ENCODE results near the gene MLLT6. TPM values are rescaled to one million over a fixed set of nuclear protein-coding genes. Genes with fewer than 3 reads are reported as not detected.

Gene MLLT6
- total and polyA plus RNA-seq, 11 donors, result 35.2 to 91.3 (median 68.3) TPM

GRCh38 chr17:38751808-38752307, 46.8 kb downstream of the MLLT6 start:
- intact Hi-C loops (cut with DNase I), result loop anchor here in 6 of 10 donors (1.0 to 5.0 kb wide), 7 partner anchors 21 to 400 kb away; partner anchors contain the start of genes PIP4K2B (in 5 of the 6), CISD3 (in 2 of the 6), LASP1 (in 1 of the 6) and PLXDC1 (in 1 of the 6)
- H3K4me1 ChIP-seq, result peaks cover 0 to 67% (median 41%) of the 10 kb centered on the region in 12 donors

DNA sequence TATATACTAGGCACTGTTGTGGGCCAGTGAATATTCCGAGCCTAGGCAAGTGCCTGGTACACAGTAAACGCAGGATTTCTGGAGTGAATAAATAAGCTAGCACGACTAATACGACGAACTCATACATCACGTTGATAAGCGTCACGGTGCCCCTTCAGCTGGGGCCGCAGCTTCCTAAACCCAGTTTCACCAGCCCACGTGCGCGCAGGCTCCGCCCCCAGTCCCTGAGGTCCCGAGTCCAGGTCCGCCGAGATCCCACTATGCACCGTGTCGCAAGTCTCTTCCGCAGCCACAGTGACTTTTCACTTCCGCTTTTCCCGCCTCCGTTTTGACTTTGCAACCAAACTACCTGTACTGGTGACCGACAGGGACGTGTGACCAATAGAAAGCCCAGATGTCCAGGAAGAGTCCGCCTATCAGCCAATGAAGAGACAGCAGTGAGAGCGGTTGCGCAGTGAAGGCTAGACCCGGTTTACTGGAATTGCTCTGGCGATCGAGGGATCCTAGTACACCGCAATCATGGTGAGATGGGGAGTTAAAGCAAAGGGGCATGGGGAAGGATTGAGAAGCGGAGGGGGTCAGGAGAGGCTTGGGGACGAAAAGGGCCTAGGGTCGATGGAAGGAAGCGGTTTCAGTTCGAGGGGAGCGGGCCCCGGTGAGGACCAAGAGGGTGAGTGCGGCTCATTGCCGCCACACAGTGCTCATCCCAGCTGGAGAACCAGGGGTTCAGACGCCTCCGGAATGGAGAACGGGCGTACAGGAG, 47.4 kb downstream of the MLLT6 start, which contains the start of gene PSMB3:
Gene PSMB3 (plus strand): TSS at position 434 of the 763 bp plus-strand sequence. CDS start 86 bp downstream, at position 520.
- H3K27ac ChIP-seq, result peak within 1 kb of the TSS; percentile 37 to 99 (median 96)
- H3K9me3 ChIP-seq, result no peaks in the 10 kb centered on the region
- DNase-seq, result peak; percentile 96 to 99 (median 98)
- whole genome bisulfite sequencing, 4 donors, result 0 to 1% (median 0%) methylated on average over 36 to 44 of the region's 44 CpGs
- intact Hi-C loops (cut with DNase I), result loop anchor here in 6 of 10 donors (1.0 to 5.0 kb wide), 7 partner anchors 22 to 400 kb away; partner anchors contain the start of genes PIP4K2B (in 5 of the 6), CISD3 (in 2 of the 6), LASP1 (in 1 of the 6) and PLXDC1 (in 1 of the 6)
- H3K27me3 ChIP-seq, result peaks cover 0 to 23% (median 0%) of the 10 kb centered on the region in 9 donors
- H3K4me3 ChIP-seq, result peak within 1 kb of the TSS; percentile 61 to 99 (median 94)
- peak; percentile 76 to 93 (median 88) for ATAC-seq
- H3K36me3 ChIP-seq, result peaks cover 0 to 38% (median 33%) of the 10 kb centered on the region in 9 donors
- TF ChIP-seq POLR2A (IDR thresholded peaks at IDR 0.05), result peak in 1 of 2 donors; percentile 51
- TF ChIP-seq, protein P1, sequence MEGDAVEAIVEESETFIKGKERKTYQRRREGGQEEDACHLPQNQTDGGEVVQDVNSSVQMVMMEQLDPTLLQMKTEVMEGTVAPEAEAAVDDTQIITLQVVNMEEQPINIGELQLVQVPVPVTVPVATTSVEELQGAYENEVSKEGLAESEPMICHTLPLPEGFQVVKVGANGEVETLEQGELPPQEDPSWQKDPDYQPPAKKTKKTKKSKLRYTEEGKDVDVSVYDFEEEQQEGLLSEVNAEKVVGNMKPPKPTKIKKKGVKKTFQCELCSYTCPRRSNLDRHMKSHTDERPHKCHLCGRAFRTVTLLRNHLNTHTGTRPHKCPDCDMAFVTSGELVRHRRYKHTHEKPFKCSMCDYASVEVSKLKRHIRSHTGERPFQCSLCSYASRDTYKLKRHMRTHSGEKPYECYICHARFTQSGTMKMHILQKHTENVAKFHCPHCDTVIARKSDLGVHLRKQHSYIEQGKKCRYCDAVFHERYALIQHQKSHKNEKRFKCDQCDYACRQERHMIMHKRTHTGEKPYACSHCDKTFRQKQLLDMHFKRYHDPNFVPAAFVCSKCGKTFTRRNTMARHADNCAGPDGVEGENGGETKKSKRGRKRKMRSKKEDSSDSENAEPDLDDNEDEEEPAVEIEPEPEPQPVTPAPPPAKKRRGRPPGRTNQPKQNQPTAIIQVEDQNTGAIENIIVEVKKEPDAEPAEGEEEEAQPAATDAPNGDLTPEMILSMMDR (IDR thresholded peaks at IDR 0.05), result no peak
- peaks cover 0 to 61% (median 38%) of the 10 kb centered on the region in 12 donors for H3K4me1 ChIP-seq

More at GRCh38 chr17:38751808-38752307, 46.8 kb downstream of the MLLT6 start:
- no peaks in the 10 kb centered on the region for H3K9me3 ChIP-seq
- H3K36me3 ChIP-seq, result peaks cover 0 to 32% (median 26%) of the 10 kb centered on the region in 9 donors
- 0 to 1% (median 0%) methylated on average over 44 of the region's 44 CpGs for WGBS, 4 donors
- peak; percentile 25 to 58 (median 42) for ATAC-seq
- DNase-seq, result peak; percentile 76 to 88 (median 84)
- peak overlapping the region in 11 of 12 donors; percentile 87 to 99 (median 97) for H3K27ac ChIP-seq
- H3K27me3 ChIP-seq, result peaks cover 0 to 27% (median 0%) of the 10 kb centered on the region in 9 donors
- peak overlapping the region; percentile 30 to 99 (median 90) for H3K4me3 ChIP-seq
- no peak for TF ChIP-seq POLR2A (IDR thresholded peaks at IDR 0.05)
- TF ChIP-seq, protein P1 (IDR thresholded peaks at IDR 0.05), result no peak

DNA sequence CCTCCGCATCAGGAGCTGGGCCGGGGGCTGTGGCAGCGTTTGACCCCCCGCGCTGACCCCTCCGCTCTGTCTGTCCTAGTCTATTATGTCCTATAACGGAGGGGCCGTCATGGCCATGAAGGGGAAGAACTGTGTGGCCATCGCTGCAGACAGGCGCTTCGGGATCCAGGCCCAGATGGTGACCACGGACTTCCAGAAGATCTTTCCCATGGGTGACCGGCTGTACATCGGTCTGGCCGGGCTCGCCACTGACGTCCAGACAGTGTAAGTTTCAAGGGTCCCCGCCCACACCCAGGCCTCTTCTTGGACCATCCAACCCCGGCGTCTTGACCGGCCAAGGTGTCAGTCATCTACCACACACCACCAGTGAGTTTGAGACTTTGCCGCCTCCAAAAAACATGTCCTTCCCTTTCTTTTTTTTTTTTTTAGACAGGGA, 48.0 kb downstream of the MLLT6 start:
- no peak for ATAC-seq
- Histone ChIP-seq H3K9me3 (no peaks in the 10 kb centered on the region), H3K27me3 (peaks cover 0 to 19% (median 0%) of the 10 kb centered on the region in 9 donors), H3K4me3 (peak overlapping the region; percentile 61 to 99 (median 94)), H3K4me1 (peaks cover 0 to 58% (median 38%) of the 10 kb centered on the region in 12 donors), H3K36me3 (peaks cover 0 to 44% (median 39%) of the 10 kb centered on the region in 9 donors), H3K27ac (peak overlapping the region; percentile 37 to 99 (median 92))
- 7 to 23% (median 9%) methylated on average over 8 to 22 of the region's 22 CpGs for WGBS, 4 donors
- intact Hi-C loops (cut with DNase I), result loop anchor here in 5 of 10 donors (2.0 to 5.0 kb wide), 6 partner anchors 22 to 399 kb away; partner anchors contain the start of genes PIP4K2B (in 5 of the 5), CISD3 (in 1 of the 5), LASP1 (in 1 of the 5) and PLXDC1 (in 1 of the 5)
- TF ChIP-seq POLR2A (IDR thresholded peaks at IDR 0.05), result no peak
- TF ChIP-seq, protein P1 (IDR thresholded peaks at IDR 0.05), result no peak
- DNase-seq, result no peak

All from heart left ventricle (tissue), 16 donors.